Astrocyte of the spinal cord (primary cell): ENCODE data around the gene TFAM.

Source experiments
- DNase-seq: peaks from one replicate; pipeline ENCODE4 v3.0.0; 2011; ENCODE audit warnings: low read depth, low spot score
- H3K4me3 ChIP-seq: 2 replicates; pipeline ENCODE4 v1.5.1; 2011; ENCODE audit warnings: low read depth, mild to moderate bottlenecking, low read length, moderate library complexity
- in situ Hi-C: cut with HindIII; loops from 2 replicates; pipeline ENCODE4 v1.10.0; 2017; ENCODE audit warnings: low sequenced_read_pairs
- TF ChIP-seq, protein P1 (sequence below): IDR thresholded peaks from 2 replicates; pipeline ENCODE4 v1.5.1; 2012; ENCODE audit warnings: low read depth, mild to moderate bottlenecking, low read length, inconsistent platforms

TFAM gene

DNA sequence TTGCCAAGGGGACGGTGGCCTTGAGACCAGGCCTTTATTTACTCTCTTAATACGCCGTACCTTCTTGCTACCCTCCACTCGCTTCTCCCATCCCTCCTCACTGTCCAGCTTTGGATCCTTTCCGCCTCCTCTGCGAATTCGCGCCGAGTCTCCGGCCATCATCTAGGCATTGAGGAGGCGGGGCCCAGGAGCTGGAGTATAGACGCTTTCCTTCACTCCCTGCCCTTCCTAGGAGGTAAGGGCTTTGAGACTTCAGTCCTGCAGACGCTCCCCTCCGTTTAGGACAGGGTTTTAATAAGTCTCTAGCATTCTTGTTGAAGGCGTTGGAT is 538 bp downstream of the TFAM start:
- peak overlapping the region; percentile 91 for H3K4me3 ChIP-seq
- peak; percentile 27 for DNase-seq
- in situ Hi-C loops, result no loop called here
- TF ChIP-seq, protein P1, sequence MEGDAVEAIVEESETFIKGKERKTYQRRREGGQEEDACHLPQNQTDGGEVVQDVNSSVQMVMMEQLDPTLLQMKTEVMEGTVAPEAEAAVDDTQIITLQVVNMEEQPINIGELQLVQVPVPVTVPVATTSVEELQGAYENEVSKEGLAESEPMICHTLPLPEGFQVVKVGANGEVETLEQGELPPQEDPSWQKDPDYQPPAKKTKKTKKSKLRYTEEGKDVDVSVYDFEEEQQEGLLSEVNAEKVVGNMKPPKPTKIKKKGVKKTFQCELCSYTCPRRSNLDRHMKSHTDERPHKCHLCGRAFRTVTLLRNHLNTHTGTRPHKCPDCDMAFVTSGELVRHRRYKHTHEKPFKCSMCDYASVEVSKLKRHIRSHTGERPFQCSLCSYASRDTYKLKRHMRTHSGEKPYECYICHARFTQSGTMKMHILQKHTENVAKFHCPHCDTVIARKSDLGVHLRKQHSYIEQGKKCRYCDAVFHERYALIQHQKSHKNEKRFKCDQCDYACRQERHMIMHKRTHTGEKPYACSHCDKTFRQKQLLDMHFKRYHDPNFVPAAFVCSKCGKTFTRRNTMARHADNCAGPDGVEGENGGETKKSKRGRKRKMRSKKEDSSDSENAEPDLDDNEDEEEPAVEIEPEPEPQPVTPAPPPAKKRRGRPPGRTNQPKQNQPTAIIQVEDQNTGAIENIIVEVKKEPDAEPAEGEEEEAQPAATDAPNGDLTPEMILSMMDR, result no peak

DNA sequence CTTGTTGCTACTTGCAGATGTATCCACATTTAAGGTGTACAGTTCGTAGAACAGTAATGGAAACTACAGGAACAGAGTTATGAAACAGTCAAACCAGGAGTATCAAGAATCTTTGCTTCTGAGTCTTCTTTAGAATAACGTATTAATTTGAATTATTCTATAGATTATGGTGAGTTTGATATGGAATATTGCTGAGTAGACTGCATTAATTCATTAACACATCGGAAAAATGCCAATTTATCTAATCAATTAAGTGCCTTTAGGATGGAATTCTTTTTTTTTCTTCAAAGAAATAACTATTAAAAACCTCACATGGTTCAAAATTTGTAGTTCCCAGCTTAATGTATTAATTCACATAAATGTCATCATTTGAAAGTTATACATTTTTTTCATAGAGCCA is 3.8 kb downstream of the TFAM start:
- TF ChIP-seq, protein P1, result no peak
- in situ Hi-C loops, result no loop called here
- DNase-seq, result no peak
- no peak overlapping the region for H3K4me3 ChIP-seq

DNA sequence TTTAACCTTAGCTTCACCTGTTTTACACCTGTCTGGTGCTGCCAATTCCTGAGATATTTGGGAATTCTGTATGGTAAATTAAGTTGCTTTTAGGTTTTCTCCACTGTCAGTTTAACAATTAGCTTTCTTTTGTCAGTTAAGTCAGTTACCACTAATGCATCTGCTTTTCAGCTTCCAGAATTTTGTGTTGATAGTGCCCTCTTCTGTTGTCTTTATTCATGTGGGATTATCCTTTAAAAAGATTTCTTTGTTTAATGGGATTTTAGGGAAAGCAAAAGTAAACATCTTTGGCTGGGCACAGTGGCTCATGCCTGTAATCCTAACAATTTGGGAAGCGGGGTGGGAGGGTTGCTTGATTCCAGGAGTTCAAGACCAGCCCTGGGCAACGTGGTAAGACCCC is 8.1 kb downstream of the TFAM start:
- no peak for DNase-seq
- in situ Hi-C loops, result no loop called here
- H3K4me3 ChIP-seq, result no peak overlapping the region
- TF ChIP-seq, protein P1, result no peak

DNA sequence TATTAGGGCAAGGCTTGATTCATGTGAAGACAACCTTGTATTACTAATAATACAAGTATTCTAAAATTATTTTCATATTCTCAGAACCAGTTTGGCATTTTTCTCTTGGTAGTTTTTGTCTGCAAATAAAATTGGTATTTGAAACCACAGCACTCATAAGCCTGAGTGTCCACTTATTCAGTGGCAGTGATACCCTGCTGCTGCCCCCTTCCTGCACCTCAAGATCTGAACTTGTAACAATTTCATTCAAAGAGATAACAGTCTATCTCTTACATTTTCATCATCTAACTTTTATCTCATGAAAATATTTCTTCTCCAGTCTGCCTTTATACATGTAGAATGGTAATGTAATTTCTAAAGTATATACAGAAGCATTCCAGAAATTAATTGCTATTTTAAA is 9.3 kb downstream of the TFAM start:
- in situ Hi-C loops, result no loop called here
- TF ChIP-seq, protein P1, result no peak
- H3K4me3 ChIP-seq, result no peak overlapping the region
- DNase-seq, result no peak

DNA sequence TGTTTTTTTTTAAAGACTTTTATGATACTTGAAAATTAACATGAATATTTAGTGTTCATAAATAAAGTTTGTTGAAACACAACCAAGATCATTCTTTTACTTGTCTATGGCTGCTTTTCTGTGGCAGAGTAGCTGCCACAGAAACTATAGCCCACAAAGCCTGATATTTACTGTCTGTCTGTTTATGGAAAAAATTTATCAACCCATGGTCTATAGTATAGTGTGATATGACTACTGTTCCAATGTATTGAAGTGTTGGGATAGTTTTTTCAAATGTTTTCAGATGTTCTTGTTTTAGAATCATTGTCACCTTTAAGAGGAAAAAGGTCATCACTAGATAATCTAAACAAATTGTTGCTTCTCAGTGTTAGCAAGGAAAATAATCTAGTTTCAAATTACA is 10.8 kb downstream of the TFAM start:
- TF ChIP-seq, protein P1, result no peak
- in situ Hi-C loops, result no loop called here
- DNase-seq, result no peak
- H3K4me3 ChIP-seq, result no peak overlapping the region

DNA sequence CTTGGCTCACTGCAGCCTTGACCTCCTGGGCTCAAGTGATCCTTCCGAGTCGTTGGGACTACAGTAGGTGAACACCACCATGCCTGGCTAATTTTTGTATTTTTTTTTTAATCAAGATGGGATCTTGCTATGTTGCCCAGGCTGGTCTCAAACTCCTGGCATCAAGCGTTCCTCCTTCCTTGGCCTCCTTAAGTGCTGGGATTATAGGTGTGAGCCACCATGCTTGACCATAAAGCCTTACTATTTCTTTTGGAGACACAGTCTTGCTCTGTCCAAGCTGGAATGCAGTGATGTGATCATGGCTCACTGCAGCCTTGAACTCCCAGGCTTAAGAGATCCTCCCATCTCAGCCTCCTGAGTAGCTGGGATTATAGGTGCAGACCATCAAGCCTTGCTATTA is 12.6 kb downstream of the TFAM start:
- no peak for DNase-seq
- TF ChIP-seq, protein P1, result no peak
- in situ Hi-C loops, result no loop called here
- no peak overlapping the region for H3K4me3 ChIP-seq

DNA sequence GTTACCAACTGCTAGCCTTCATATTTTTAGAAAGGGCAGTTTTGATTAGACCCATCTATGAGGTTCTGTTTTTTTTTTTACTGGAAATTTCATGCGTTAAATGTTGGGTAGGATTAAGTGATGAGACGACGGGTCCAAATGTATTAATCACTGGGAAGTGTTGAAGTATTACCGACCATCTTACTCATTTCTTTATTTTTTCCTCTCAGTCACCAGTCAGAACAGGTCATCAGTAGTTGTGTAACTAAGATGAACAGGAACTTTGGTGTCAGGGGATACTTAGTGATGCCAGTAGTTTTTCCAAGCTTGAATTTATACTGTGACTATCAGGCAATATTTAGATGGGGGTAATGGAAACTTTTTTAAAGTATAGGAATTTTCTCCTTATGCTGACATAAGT is 14.2 kb downstream of the TFAM start:
- DNase-seq, result no peak
- TF ChIP-seq, protein P1, result no peak
- no peak overlapping the region for H3K4me3 ChIP-seq
- in situ Hi-C loops, result no loop called here
